Esophagus squamous epithelium (tissue), 4 donors: ENCODE results near the gene KCNH8.

ENCODE experiments used
- POLR2A ChIP-seq, 4 donors: fragments of 450-650 bp; IDR thresholded peaks; one replicate each; pipeline ENCODE4 v1.6.1; 2017; ENCODE audit warnings: antibody characterized with exemption in 4 of 4, mild to moderate bottlenecking in 4 of 4, moderate library complexity in 3 of 4
- TF ChIP-seq, protein P1 (sequence below), 6 experiments: fragments of 450-650 bp in 4 of 6; fragments of 200-600 bp in 2 of 6; sonication (generic) in 2 of 6; IDR thresholded peaks; one replicate each; pipeline ENCODE4 v1.5.1; 2016 to 2019; ENCODE audit warnings: antibody characterized with exemption in 6 of 6, mild to moderate bottlenecking in 4 of 6, moderate library complexity in 4 of 6

- TF ChIP-seq, protein P1, sequence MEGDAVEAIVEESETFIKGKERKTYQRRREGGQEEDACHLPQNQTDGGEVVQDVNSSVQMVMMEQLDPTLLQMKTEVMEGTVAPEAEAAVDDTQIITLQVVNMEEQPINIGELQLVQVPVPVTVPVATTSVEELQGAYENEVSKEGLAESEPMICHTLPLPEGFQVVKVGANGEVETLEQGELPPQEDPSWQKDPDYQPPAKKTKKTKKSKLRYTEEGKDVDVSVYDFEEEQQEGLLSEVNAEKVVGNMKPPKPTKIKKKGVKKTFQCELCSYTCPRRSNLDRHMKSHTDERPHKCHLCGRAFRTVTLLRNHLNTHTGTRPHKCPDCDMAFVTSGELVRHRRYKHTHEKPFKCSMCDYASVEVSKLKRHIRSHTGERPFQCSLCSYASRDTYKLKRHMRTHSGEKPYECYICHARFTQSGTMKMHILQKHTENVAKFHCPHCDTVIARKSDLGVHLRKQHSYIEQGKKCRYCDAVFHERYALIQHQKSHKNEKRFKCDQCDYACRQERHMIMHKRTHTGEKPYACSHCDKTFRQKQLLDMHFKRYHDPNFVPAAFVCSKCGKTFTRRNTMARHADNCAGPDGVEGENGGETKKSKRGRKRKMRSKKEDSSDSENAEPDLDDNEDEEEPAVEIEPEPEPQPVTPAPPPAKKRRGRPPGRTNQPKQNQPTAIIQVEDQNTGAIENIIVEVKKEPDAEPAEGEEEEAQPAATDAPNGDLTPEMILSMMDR (IDR thresholded peaks at IDR 0.05): no peak
- no peak for TF ChIP-seq POLR2A (IDR thresholded peaks at IDR 0.05)
Observed at GRCh38 chr3:19347671-19348070, 199.4 kb downstream of the KCNH8 start.
